A549 treated with GW870086 at 1 μM for 4 hours (cell line): ENCODE measurements around the gene OR5B3. TPM values are rescaled to one million over a fixed set of nuclear protein-coding genes. Genes with fewer than 3 reads are reported as not detected.

Source experiments
- total RNA-seq: library from RNA; stranded (reverse); fragments of 200-300 nt; extraction: Qiagen RNA extraction; gene quantifications from 5 replicates; pipeline ENCODE4 v1.2.3, GENCODE V29; 2022; ENCODE audit warnings: low read depth

OR5B3 gene
- total RNA-seq: not detected in 5 replicates

DNA sequence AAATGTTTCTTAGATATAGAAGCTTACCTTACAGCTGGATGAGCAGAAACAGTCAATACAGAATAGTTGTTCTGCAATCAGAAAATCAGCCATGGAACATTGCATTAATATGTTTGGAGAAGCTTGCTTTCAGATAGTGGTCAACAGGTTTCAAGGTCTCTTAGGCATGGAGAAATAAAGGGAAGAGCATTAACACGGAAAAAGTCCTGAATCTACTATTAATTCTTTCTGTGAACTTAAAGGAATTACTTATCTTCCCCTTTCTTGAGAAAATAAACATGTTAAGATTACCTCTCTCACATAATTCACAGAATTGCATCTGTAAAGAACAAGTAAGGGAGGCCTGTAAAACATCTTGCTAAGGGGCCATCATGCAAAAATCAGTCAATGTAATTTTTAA is at the start of gene OR5B3:
Gene OR5B3 (minus strand): TSS at position 101 of the 400 bp plus-strand sequence. CDS start 3,465 bp downstream, outside the sequence.

DNA sequence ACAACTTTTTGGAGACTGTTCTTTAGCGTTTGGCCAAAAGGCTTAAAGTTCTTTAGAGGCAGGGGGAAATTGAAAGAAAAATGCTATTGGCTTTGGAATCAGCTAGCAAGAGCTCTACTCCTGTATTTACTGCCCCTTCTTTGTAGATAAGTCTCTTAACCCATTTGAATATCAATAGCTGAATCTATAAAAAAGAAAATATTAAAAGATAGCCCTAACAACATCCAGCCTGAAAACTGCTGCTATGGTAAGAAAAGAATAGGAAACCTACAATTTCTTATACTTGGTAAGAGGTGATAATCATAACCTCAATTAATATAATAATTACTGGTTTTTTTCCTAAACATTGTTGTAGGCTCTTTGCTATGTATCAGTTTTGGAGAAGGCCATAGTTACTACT is 35.5 kb upstream of the OR5B3 start, which contains the start of gene OR5B12:
Gene OR5B12 (minus strand): TSS at position 101 of the 400 bp plus-strand sequence. CDS start 2,085 bp downstream, outside the sequence.

DNA sequence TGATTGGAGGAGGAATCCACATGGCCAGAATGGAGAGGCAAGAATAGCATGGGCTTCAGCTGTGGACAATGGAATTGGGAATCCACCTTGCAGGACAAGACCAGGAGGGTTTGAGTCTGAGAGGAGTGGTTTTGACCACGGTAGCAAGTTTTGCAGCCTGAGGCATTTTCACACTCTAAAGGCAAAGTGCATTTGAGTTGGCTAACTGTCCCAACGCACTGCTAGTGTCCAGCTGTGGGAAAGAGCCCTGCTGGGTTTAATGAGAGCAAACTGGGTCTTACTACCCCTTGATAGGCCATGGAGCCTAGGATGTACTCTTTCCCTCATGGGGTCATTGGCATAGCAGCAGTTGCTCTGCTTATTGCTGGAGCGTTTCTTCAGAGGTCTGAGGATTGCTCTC is 21.3 kb upstream of the OR5B3 start, which contains the start of gene OR5B2:
Gene OR5B2 (minus strand): TSS at position 101 of the 400 bp plus-strand sequence. CDS start 4,860 bp downstream, outside the sequence.

DNA sequence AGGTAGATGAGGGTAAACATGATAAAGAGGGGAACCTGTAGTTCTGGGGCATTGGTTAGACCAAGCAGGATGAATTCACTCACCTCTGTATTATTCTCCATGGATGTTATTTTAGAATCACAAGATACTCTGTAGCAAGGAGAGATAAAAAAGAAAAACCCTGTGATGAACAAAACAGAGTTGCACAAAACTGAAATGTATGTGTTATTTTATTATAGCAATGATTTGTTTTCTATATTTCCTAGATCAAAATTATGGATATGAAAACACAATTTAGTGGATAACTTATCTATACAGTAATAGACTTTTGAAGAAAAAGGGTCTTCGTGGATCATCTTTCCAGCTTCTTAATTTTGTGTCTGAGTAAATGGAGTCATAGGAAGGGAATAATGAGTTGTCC is 47.7 kb downstream of the OR5B3 start, which contains the start of gene OR5B17:
Gene OR5B17 (minus strand): TSS at position 101 of the 400 bp plus-strand sequence. CDS start 0 bp downstream, at position 101.

Other genes with a start within 250 kb of the OR5B3 start
- gene OR9Q2, start 217.8 kb downstream of the OR5B3 start, total RNA-seq: not detected in 5 replicates
- gene OR1S2, start 202.7 kb downstream of the OR5B3 start, total RNA-seq: not detected in 5 replicates
- gene OR1S1, start 194.2 kb downstream of the OR5B3 start, total RNA-seq: not detected in 5 replicates
- not detected in 5 replicates for gene OR10Q1, start 178.0 kb downstream of the OR5B3 start, total RNA-seq
- gene OR10W1, start 138.6 kb downstream of the OR5B3 start, total RNA-seq: not detected in 5 replicates
- not detected in 5 replicates for gene OR5B17, start 47.8 kb downstream of the OR5B3 start, total RNA-seq
- not detected in 5 replicates for gene OR5B2, start 21.2 kb upstream of the OR5B3 start, total RNA-seq
- gene OR5B12, start 35.4 kb upstream of the OR5B3 start, total RNA-seq: not detected in 5 replicates
- gene OR5B21, start 101.2 kb upstream of the OR5B3 start, total RNA-seq: not detected in 5 replicates
- 1.8 to 2.9 TPM (median 2.3 TPM) in 5 replicates for gene LPXN, start 169.0 kb upstream of the OR5B3 start, total RNA-seq
- 31.0 to 43.3 TPM (median 39.4 TPM) in 5 replicates for gene ZFP91, start 172.2 kb upstream of the OR5B3 start, total RNA-seq
- gene CNTF, start 215.8 kb upstream of the OR5B3 start, total RNA-seq: 1.0 to 1.5 TPM (median 1.3 TPM) in 5 replicates